NCI-H187 treated with DMSO at 0.1 percent for 48 hours (cell line): ENCODE measurements around the gene YBX3.

Experiments used
- DNase-seq: peaks from one replicate; lab custom pipeline; 2025; lab: John Stamatoyannopoulos, UW

YBX3 gene

GRCh38 chr12:10669533-10669932 is 53.6 kb downstream of the YBX3 start:
- DNase-seq: no peak

- DNase-seq: no peak
Measured at GRCh38 chr12:10668526-10668925, 54.6 kb downstream of the YBX3 start.

GRCh38 chr12:10667581-10667980 is 55.5 kb downstream of the YBX3 start:
- no peak for DNase-seq

- DNase-seq: no peak
Measured at GRCh38 chr12:10664499-10664898, 58.6 kb downstream of the YBX3 start.

GRCh38 chr12:10663869-10664268 is 59.3 kb downstream of the YBX3 start:
- no peak for DNase-seq

- no peak for DNase-seq
Measured at GRCh38 chr12:10661338-10661737, 61.8 kb downstream of the YBX3 start.

GRCh38 chr12:10654003-10654402 is 69.1 kb downstream of the YBX3 start:
- DNase-seq: no peak

GRCh38 chr12:10652192-10652591 is 70.9 kb downstream of the YBX3 start:
- no peak for DNase-seq
